ENCODE data around the gene ZBED2.

- TF ChIP-seq EZH2 (IDR thresholded peaks at IDR 0.05; ENCODE audit: low read depth) (no peak), CTCF (conservative IDR thresholded peaks at IDR 0.05) (no peak)
These were observed 24.7 kb upstream of the ZBED2 start for GRCh38 chr3:111619833-111620232.

All from PC-9 (cell line).